Keratinocyte (primary cell): ENCODE data around the gene VSNL1. TPM values are rescaled to one million over a fixed set of nuclear protein-coding genes. Genes with fewer than 3 reads are reported as not detected.

ENCODE experiments used
- DNase-seq: peaks from one replicate; pipeline ENCODE4 v3.0.0-alpha.2; 2011; ENCODE audit warnings: low read depth, missing footprints, low spot score
- FAIRE-seq: peaks from 2 replicates; lab custom pipeline; 2011; peaks lifted over from hg19 to GRCh38; lab: Jason Lieb, UNC
- H2AFZ ChIP-seq: 2 replicates; pipeline ENCODE4 v1.6.0; 2012; ENCODE audit warnings: low read length, control low read depth, inconsistent platforms; ENCODE audit not compliant: control insufficient read depth
- H3K27ac ChIP-seq: 2 replicates; pipeline ENCODE4 v1.5.1; 2011; ENCODE audit warnings: low read length; ENCODE audit not compliant: control insufficient read depth, insufficient read depth
- H3K27me3 ChIP-seq: 3 replicates; pipeline ENCODE4 v1.6.0; 2011; ENCODE audit warnings: low read length; ENCODE audit not compliant: control insufficient read depth, insufficient read depth; ENCODE audit errors: extremely low read depth
- H3K36me3 ChIP-seq, 2 experiments: 2 replicates in 1 of 2; 3 replicates in 1 of 2; pipeline ENCODE4 v1.5.1; 2011; ENCODE audit warnings: low read length in 2 of 2, mild to moderate bottlenecking in 1 of 2; ENCODE audit not compliant: control insufficient read depth in 2 of 2, insufficient read depth in 2 of 2; ENCODE audit errors: extremely low read depth in 1 of 2
- H3K4me1 ChIP-seq: 3 replicates; pipeline ENCODE4 v1.5.1; 2011; ENCODE audit warnings: low read length; ENCODE audit not compliant: control insufficient read depth, insufficient read depth; ENCODE audit errors: extremely low read depth
- H3K4me2 ChIP-seq: 3 replicates; pipeline ENCODE4 v1.6.0; 2011; ENCODE audit warnings: low read depth, low read length; ENCODE audit not compliant: control insufficient read depth, insufficient read depth; ENCODE audit errors: extremely low read depth
- H3K4me3 ChIP-seq, 3 experiments: fragments of 200-600 bp in 1 of 3; sonication (generic) in 1 of 3; 2 replicates in 2 of 3; 3 replicates in 1 of 3; pipeline ENCODE4 v1.5.1; 2011 to 2016; ENCODE audit warnings: low read length in 3 of 3, mild to moderate bottlenecking in 3 of 3, control low read depth in 2 of 3, inconsistent platforms in 1 of 3, low read depth in 1 of 3, mixed read lengths in 1 of 3, mixed run types in 1 of 3, moderate library complexity in 1 of 3; ENCODE audit not compliant: control insufficient read depth in 2 of 3, insufficient read depth in 2 of 3; ENCODE audit errors: extremely low read depth in 1 of 3
- H3K79me2 ChIP-seq: 2 replicates; pipeline ENCODE4 v1.6.0; 2012; ENCODE audit warnings: low read length; ENCODE audit not compliant: control insufficient read depth, insufficient read depth
- H3K9ac ChIP-seq: 3 replicates; pipeline ENCODE4 v1.6.0; 2011; ENCODE audit warnings: low read length; ENCODE audit not compliant: control insufficient read depth, insufficient read depth; ENCODE audit errors: extremely low read depth
- H3K9me1 ChIP-seq: 3 replicates; pipeline ENCODE4 v1.6.0; 2011; ENCODE audit warnings: low read length; ENCODE audit not compliant: control insufficient read depth, insufficient read depth; ENCODE audit errors: extremely low read depth
- H3K9me3 ChIP-seq: 2 replicates; pipeline ENCODE4 v1.5.1; 2012; ENCODE audit warnings: low read depth, low read length; ENCODE audit not compliant: control insufficient read depth
- H4K20me1 ChIP-seq: 3 replicates; pipeline ENCODE4 v1.6.0; 2011; ENCODE audit warnings: low read length; ENCODE audit not compliant: control insufficient read depth, insufficient read depth; ENCODE audit errors: extremely low read depth
- CTCF ChIP-seq, 3 experiments: IDR thresholded peaks in 1 of 3; conservative IDR thresholded peaks in 1 of 3; optimal IDR thresholded peaks in 1 of 3; 2 replicates in 2 of 3; 3 replicates in 1 of 3; pipeline versions ENCODE3 to v1.5.1; 2011; ENCODE audit warnings: low read length in 3 of 3, mild to moderate bottlenecking in 3 of 3, moderate library complexity in 2 of 3, control low read depth in 1 of 3, inconsistent platforms in 1 of 3; ENCODE audit not compliant: insufficient read depth in 2 of 3; ENCODE audit errors: extremely low read depth in 1 of 3
- EZH2 ChIP-seq: IDR thresholded peaks from one replicate; pipeline ENCODE4 v1.6.1; 2012; ENCODE audit warnings: inconsistent platforms, mild to moderate bottlenecking, low read length, moderate library complexity
- dilution Hi-C: fragments of 300-500 bp; cut with MboI; formaldehyde crosslinking; loops from one replicate; pipeline ENCODE4 v1.7.0; 2020; ENCODE audit warnings: low sequenced_read_pairs; ENCODE audit not compliant: extremely low pct_ligation_motif_present
- polyA plus RNA-seq, 5 experiments: library from polyadenylated mRNA; depleted of rRNA in 3 of 5; stranded (reverse) in 3 of 5; stranded (forward) in 1 of 5; unstranded in 1 of 5; fragments of >200 nt; gene quantifications; 1 replicate in 1 of 5; 2 replicates in 3 of 5; 3 replicates in 1 of 5; pipeline versions ENCODE4 v1.2.1 to v1.2.3, GENCODE V29; 2011 to 2012; ENCODE audit warnings: missing spikeins in 2 of 5, low read depth in 1 of 5, low replicate concordance in 1 of 5

VSNL1 gene
- polyA plus RNA-seq, 1 donor (not counting 4 experiments of a cell fraction or from before 2014, with no cell fraction given), result 32.1 TPM

GRCh38 chr2:17593445-17593840, 52.9 kb downstream of the VSNL1 start:
- H4K20me1 ChIP-seq, result no peaks in the 10 kb centered on the region
- H3K27ac ChIP-seq, result peak overlapping the region; percentile 25
- no peak overlapping the region for H2AFZ ChIP-seq
- FAIRE-seq (no peak), DNase-seq (no peak)
- no peaks in the 10 kb centered on the region for H3K36me3 ChIP-seq
- peak overlapping the region; percentile 39 for H3K4me2 ChIP-seq
- dilution Hi-C loops, result no loop called here
- no peak overlapping the region for H3K4me3 ChIP-seq
- H3K9me3 ChIP-seq, result no peaks in the 10 kb centered on the region
- no peaks in the 10 kb centered on the region for H3K9me1 ChIP-seq
- H3K9ac ChIP-seq, result no peak overlapping the region
- no peaks in the 10 kb centered on the region for H3K27me3 ChIP-seq
- H3K4me1 ChIP-seq, result peaks cover 67% of the 10 kb centered on the region
- H3K79me2 ChIP-seq, result no peaks in the 10 kb centered on the region
- TF ChIP-seq EZH2 (no peak), CTCF (optimal IDR thresholded peaks at IDR 0.05 in 1 of 3, IDR thresholded peaks at IDR 0.05 in 1 of 3, conservative IDR thresholded peaks at IDR 0.05 in 1 of 3; ENCODE audit: extremely low read depth in 1 of 3, insufficient read depth in 2 of 3, low read length in 3 of 3) (no peak)

GRCh38 chr2:17593841-17594491, 53.5 kb downstream of the VSNL1 start:
- FAIRE-seq, result no peak
- no peaks in the 10 kb centered on the region for H3K36me3 ChIP-seq
- H3K27me3 ChIP-seq, result no peaks in the 10 kb centered on the region
- no peaks in the 10 kb centered on the region for H4K20me1 ChIP-seq
- H3K27ac ChIP-seq, result peak overlapping the region; percentile 25
- peak overlapping the region; percentile 19 for H3K4me2 ChIP-seq
- H3K4me3 ChIP-seq, result no peak overlapping the region
- H3K9ac ChIP-seq, result no peak overlapping the region
- H3K4me1 ChIP-seq, result peaks cover 64% of the 10 kb centered on the region
- dilution Hi-C loops, result no loop called here
- H3K9me1 ChIP-seq, result no peaks in the 10 kb centered on the region
- H3K9me3 ChIP-seq, result no peaks in the 10 kb centered on the region
- no peak for DNase-seq
- no peaks in the 10 kb centered on the region for H3K79me2 ChIP-seq
- no peak for TF ChIP-seq CTCF (optimal IDR thresholded peaks at IDR 0.05 in 1 of 3, IDR thresholded peaks at IDR 0.05 in 1 of 3, conservative IDR thresholded peaks at IDR 0.05 in 1 of 3; ENCODE audit: extremely low read depth in 1 of 3, insufficient read depth in 2 of 3, low read length in 3 of 3)
- TF ChIP-seq EZH2, result no peak
- no peak overlapping the region for H2AFZ ChIP-seq
